GM13977 (cell line): ENCODE data around the gene NTN1.

Source experiments
- DNase-seq: peaks from one replicate; pipeline ENCODE4 v3.0.0; 2012; ENCODE audit warnings: low spot score
- in situ Hi-C: fragments of 300-500 bp; cut with MboI; formaldehyde crosslinking; loops from one replicate; pipeline ENCODE4 v1.12.0; 2022; ENCODE audit warnings: low sequenced_read_pairs, low pct_unique_long_range_greater_than_20kb, mixed read lengths, inconsistent platforms; ENCODE audit not compliant: unreplicated experiment
- TF ChIP-seq, protein P1 (sequence below): IDR thresholded peaks from 2 replicates; pipeline ENCODE4 v1.5.1; 2012; ENCODE audit warnings: mild to moderate bottlenecking, control low read depth; ENCODE audit not compliant: insufficient read depth; ENCODE audit errors: extremely low read depth, missing control alignments

Gene NTN1

GRCh38 chr17:9211133-9211765, 189.9 kb downstream of the NTN1 start:
- TF ChIP-seq, protein P1, sequence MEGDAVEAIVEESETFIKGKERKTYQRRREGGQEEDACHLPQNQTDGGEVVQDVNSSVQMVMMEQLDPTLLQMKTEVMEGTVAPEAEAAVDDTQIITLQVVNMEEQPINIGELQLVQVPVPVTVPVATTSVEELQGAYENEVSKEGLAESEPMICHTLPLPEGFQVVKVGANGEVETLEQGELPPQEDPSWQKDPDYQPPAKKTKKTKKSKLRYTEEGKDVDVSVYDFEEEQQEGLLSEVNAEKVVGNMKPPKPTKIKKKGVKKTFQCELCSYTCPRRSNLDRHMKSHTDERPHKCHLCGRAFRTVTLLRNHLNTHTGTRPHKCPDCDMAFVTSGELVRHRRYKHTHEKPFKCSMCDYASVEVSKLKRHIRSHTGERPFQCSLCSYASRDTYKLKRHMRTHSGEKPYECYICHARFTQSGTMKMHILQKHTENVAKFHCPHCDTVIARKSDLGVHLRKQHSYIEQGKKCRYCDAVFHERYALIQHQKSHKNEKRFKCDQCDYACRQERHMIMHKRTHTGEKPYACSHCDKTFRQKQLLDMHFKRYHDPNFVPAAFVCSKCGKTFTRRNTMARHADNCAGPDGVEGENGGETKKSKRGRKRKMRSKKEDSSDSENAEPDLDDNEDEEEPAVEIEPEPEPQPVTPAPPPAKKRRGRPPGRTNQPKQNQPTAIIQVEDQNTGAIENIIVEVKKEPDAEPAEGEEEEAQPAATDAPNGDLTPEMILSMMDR, result no peak
- DNase-seq, result no peak
- in situ Hi-C loops, result no loop called here

DNA sequence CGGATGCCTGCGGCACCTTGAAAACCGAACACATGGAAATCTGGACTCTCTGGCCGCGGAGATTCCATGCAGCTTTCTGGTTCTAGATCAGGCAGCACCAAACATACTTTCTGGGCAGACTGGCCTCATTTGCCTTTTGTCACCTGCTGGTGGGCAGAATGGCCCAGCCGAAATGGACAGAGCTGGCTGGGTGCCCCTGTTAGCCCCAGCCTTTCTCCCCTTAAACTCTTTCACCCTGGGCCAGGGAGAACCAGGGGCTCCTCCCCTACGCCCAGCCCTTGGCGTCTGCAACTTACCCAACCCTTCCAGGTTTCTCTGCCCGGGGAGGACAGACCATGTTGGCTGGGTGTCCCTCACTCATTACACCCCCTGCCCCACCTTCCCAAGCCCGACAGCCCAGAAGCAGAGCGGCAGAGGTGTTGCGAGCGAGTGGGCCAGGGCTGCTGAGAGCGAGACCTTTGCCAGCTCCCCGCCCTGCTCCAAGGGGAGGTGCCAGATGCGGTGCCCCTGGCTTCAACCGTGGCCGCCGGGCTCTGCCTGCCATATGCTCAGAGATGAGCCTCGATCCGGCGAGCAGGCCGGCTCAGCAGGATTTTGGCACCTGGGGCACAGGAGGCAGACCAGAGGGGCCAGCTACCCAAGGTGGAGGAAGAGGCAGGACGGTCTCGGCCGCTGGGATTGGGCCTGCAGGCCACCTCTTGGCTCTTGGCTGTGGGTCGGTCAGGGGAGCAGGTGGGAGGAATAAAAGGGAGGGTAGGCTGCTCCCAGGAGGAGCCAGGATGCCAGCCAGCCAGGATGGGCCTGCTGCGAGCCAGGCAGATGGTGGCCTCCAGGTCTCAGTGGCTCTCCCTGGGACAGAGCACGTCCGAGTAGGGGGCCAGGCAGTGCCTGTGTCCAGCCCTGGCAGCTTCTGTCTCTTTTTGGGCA, 191.3 kb downstream of the NTN1 start:
- in situ Hi-C loops, result no loop called here
- DNase-seq, result no peak
- TF ChIP-seq, protein P1, result no peak

GRCh38 chr17:9213303-9213640, 192.0 kb downstream of the NTN1 start:
- in situ Hi-C loops, result no loop called here
- no peak for DNase-seq
- TF ChIP-seq, protein P1, result no peak

GRCh38 chr17:9215465-9215864, 194.2 kb downstream of the NTN1 start:
- no peak for DNase-seq
- TF ChIP-seq, protein P1, result no peak
- in situ Hi-C loops, result no loop called here

DNA sequence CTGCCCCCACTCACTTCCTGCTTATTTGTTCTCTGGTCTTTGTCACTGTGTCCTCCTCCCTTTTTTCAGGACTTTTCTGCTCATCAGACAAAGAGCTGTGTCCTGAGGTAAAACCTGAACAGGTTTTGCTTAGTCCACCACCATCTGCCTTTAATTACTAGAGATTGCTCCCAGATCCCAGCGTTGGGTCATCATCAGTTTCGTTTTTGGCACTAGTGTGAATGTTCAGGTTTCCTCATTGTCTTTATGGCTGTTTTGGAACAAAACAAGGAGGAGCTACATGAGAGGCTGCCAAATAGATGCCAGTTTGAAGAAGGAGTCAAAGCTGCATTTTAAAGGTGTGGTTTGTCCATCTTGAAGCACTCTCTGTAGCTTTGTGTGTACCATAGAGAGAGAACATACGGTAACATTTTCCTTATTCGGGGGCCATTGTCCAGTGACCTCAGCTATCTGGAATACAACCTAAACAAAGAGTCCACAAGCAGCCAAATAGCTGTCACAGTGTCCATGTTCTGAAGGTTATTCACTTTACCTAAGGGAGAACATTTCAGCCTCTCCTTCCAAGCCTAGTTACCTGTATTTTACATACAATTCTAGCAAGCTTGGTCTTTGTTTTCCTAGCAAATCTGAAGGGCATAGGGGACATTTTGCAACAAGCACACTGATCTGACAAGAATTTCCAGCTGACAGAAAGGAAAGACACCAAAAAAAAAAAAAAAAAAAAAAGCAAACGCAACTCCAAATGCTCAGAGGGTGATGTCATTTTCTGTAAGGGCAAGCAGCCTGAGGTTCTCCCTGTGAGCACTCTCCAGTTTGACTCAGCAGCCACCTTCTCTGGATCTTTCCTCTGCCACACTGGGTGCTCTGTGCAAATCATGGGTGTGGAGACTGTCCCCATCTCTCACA, 196.1 kb downstream of the NTN1 start:
- TF ChIP-seq, protein P1, result no peak
- in situ Hi-C loops, result no loop called here
- no peak for DNase-seq

- in situ Hi-C loops, result no loop called here
- DNase-seq, result no peak
- TF ChIP-seq, protein P1, result no peak
Measured at GRCh38 chr17:9218064-9218635, 196.8 kb downstream of the NTN1 start.
